GM12878 (cell line): ENCODE measurements around the gene MIAT.

Experiments
- CTCF ChIP-seq, 3 experiments: IDR thresholded peaks in 2 of 3; conservative IDR thresholded peaks in 1 of 3; 2 replicates each; pipeline ENCODE4 v1.5.1; 2011; ENCODE audit warnings: low read depth in 3 of 3, low read length in 3 of 3, mild to moderate bottlenecking in 3 of 3, control low read depth in 2 of 3, moderate library complexity in 2 of 3, inconsistent platforms in 1 of 3, mixed read lengths in 1 of 3; ENCODE audit not compliant: control insufficient read depth in 2 of 3, insufficient read depth in 1 of 3; ENCODE audit errors: extremely low read depth in 1 of 3
- FOS ChIP-seq: IDR thresholded peaks from 3 replicates; pipeline ENCODE4 v1.6.1; 2011; ENCODE audit warnings: borderline replicate concordance; ENCODE audit not compliant: insufficient read length; ENCODE audit errors: extremely low read depth
- GATAD2B ChIP-seq: fragments of 450-650 bp; conservative IDR thresholded peaks from 2 replicates; pipeline ENCODE4 v1.6.1; 2017; ENCODE audit warnings: low read depth, mild to moderate bottlenecking, moderate library complexity
- POLR2A ChIP-seq: IDR thresholded peaks from 2 replicates; pipeline ENCODE4 v1.6.1; 2011; ENCODE audit warnings: low read depth, mild to moderate bottlenecking, low read length
- POLR2AphosphoS2 ChIP-seq: IDR thresholded peaks from 2 replicates; pipeline ENCODE4 v1.6.1; 2011; ENCODE audit warnings: low read depth, mild to moderate bottlenecking, low read length, improper control_type of control experiment, moderate library complexity
- POLR2AphosphoS5 ChIP-seq: IDR thresholded peaks from 2 replicates; pipeline ENCODE4 v1.6.1; 2011; ENCODE audit warnings: mild to moderate bottlenecking, low read length, inconsistent platforms

GRCh38 chr22:26724414-26724813, 67.0 kb downstream of the MIAT start:
- no peak for TF ChIP-seq GATAD2B
- no peak for TF ChIP-seq CTCF (IDR thresholded peaks at IDR 0.05 in 2 of 3, conservative IDR thresholded peaks at IDR 0.05 in 1 of 3; ENCODE audit: control insufficient read depth in 2 of 3, extremely low read depth in 1 of 3, insufficient read depth in 1 of 3, low read depth in 3 of 3, low read length in 3 of 3)
- TF ChIP-seq POLR2A, result no peak
- no peak for TF ChIP-seq POLR2AphosphoS2
- TF ChIP-seq POLR2AphosphoS5, result no peak
- no peak for TF ChIP-seq FOS
